ENCODE measurements around the gene TBC1D4. TPM values are rescaled to one million over a fixed set of nuclear protein-coding genes. Genes with fewer than 3 reads are reported as not detected.
"Not testable (repeated sequence)": the region's sequence is repeated elsewhere in the genome, so short reads cannot be mapped to it uniquely, and the experiment has no call there.

TBC1D4 gene
- polyA plus RNA-seq, 2 donors: 5.8 to 7.7 TPM

GRCh38 chr13:75295201-75295600 is 186.8 kb downstream of the TBC1D4 start:
- Histone ChIP-seq H3K4me1 (ENCODE audit: control insufficient read depth in 2 of 2, insufficient read depth in 2 of 2, low read length in 1 of 2) (no peaks in the 10 kb centered on the region), H3K4me3 (ENCODE audit: low read depth in 1 of 2, low read length in 2 of 2) (no peak overlapping the region), H3K9me3 (ENCODE audit: control insufficient read depth in 2 of 2, insufficient read depth in 1 of 2, low read depth in 1 of 2, low read length in 1 of 2) (no peaks in the 10 kb centered on the region), H3K36me3 (ENCODE audit: control insufficient read depth in 2 of 2, insufficient read depth in 2 of 2, low read length in 1 of 2) (peaks cover 0 to 2% of the 10 kb centered on the region in 2 donors), H3K27me3 (ENCODE audit: control insufficient read depth in 1 of 2, insufficient read depth in 2 of 2, low read length in 2 of 2) (no peaks in the 10 kb centered on the region), H3K27ac (ENCODE audit: low read depth in 2 of 2, low read length in 1 of 2) (no peak overlapping the region)
- WGBS, 2 donors: 68 to 80% methylated on average over 3 of the region's 3 CpGs

GRCh38 chr13:75294110-75294509 is 187.9 kb downstream of the TBC1D4 start:
- Histone ChIP-seq H3K27me3 (ENCODE audit: control insufficient read depth in 1 of 2, insufficient read depth in 2 of 2, low read length in 2 of 2) (no peaks in the 10 kb centered on the region), H3K9me3 (ENCODE audit: control insufficient read depth in 2 of 2, insufficient read depth in 1 of 2, low read depth in 1 of 2, low read length in 1 of 2) (no peaks in the 10 kb centered on the region), H3K4me3 (ENCODE audit: low read depth in 1 of 2, low read length in 2 of 2) (no peak overlapping the region), H3K27ac (ENCODE audit: low read depth in 2 of 2, low read length in 1 of 2) (no peak overlapping the region), H3K4me1 (ENCODE audit: control insufficient read depth in 2 of 2, insufficient read depth in 2 of 2, low read length in 1 of 2) (no peaks in the 10 kb centered on the region), H3K36me3 (ENCODE audit: control insufficient read depth in 2 of 2, insufficient read depth in 2 of 2, low read length in 1 of 2) (peaks cover 0 to under 1% of the 10 kb centered on the region in 2 donors)

- H3K36me3 ChIP-seq (ENCODE audit: control insufficient read depth in 2 of 2, insufficient read depth in 2 of 2, low read length in 1 of 2): peaks cover 2% of the 10 kb centered on the region in 2 donors
- WGBS, 2 donors: 84 to 89% methylated on average over 1 of the region's 1 CpG
- no peak overlapping the region for H3K4me3 ChIP-seq (ENCODE audit: low read depth in 1 of 2, low read length in 2 of 2)
- H3K27ac ChIP-seq (ENCODE audit: low read depth in 2 of 2, low read length in 1 of 2): no peak overlapping the region
- H3K27me3 ChIP-seq (ENCODE audit: control insufficient read depth in 1 of 2, insufficient read depth in 2 of 2, low read length in 2 of 2): no peaks in the 10 kb centered on the region
- H3K4me1 ChIP-seq (ENCODE audit: control insufficient read depth in 2 of 2, insufficient read depth in 2 of 2, low read length in 1 of 2): no peaks in the 10 kb centered on the region
- no peaks in the 10 kb centered on the region for H3K9me3 ChIP-seq (ENCODE audit: control insufficient read depth in 2 of 2, insufficient read depth in 1 of 2, low read depth in 1 of 2, low read length in 1 of 2)
Measured at GRCh38 chr13:75285310-75285709, 196.7 kb downstream of the TBC1D4 start.

- H3K36me3 ChIP-seq (ENCODE audit: control insufficient read depth in 2 of 2, insufficient read depth in 2 of 2, low read length in 1 of 2): no peaks in the 10 kb centered on the region
- H3K4me3 ChIP-seq (ENCODE audit: low read depth in 1 of 2, low read length in 2 of 2): no peak overlapping the region
- H3K4me1 ChIP-seq (ENCODE audit: control insufficient read depth in 2 of 2, insufficient read depth in 2 of 2, low read length in 1 of 2): no peaks in the 10 kb centered on the region
- H3K27ac ChIP-seq (ENCODE audit: low read depth in 2 of 2, low read length in 1 of 2): no peak overlapping the region
- no peaks in the 10 kb centered on the region for H3K9me3 ChIP-seq (ENCODE audit: control insufficient read depth in 2 of 2, insufficient read depth in 1 of 2, low read depth in 1 of 2, low read length in 1 of 2)
- 86 to 87% methylated on average over 8 of the region's 8 CpGs for WGBS, 2 donors
- H3K27me3 ChIP-seq (ENCODE audit: control insufficient read depth in 1 of 2, insufficient read depth in 2 of 2, low read length in 2 of 2): no peaks in the 10 kb centered on the region
Measured at GRCh38 chr13:75279834-75280369, 202.1 kb downstream of the TBC1D4 start.

- not testable (repeated sequence) for H3K9me3 ChIP-seq (ENCODE audit: control insufficient read depth in 2 of 2, insufficient read depth in 1 of 2, low read depth in 1 of 2, low read length in 1 of 2); H3K36me3 ChIP-seq (ENCODE audit: control insufficient read depth in 2 of 2, insufficient read depth in 2 of 2, low read length in 1 of 2); H3K4me3 ChIP-seq (ENCODE audit: low read depth in 1 of 2, low read length in 2 of 2); H3K4me1 ChIP-seq (ENCODE audit: control insufficient read depth in 2 of 2, insufficient read depth in 2 of 2, low read length in 1 of 2); H3K27ac ChIP-seq (ENCODE audit: low read depth in 2 of 2, low read length in 1 of 2); H3K27me3 ChIP-seq (ENCODE audit: control insufficient read depth in 1 of 2, insufficient read depth in 2 of 2, low read length in 2 of 2)
- 92 to 93% methylated on average over 4 of the region's 4 CpGs for WGBS, 2 donors
Measured at GRCh38 chr13:75273695-75274094, 208.3 kb downstream of the TBC1D4 start.

- no peaks in the 10 kb centered on the region for H3K9me3 ChIP-seq (ENCODE audit: control insufficient read depth in 2 of 2, insufficient read depth in 1 of 2, low read depth in 1 of 2, low read length in 1 of 2)
- no peak overlapping the region for H3K4me3 ChIP-seq (ENCODE audit: low read depth in 1 of 2, low read length in 2 of 2)
- H3K27me3 ChIP-seq (ENCODE audit: control insufficient read depth in 1 of 2, insufficient read depth in 2 of 2, low read length in 2 of 2): no peaks in the 10 kb centered on the region
- WGBS, 2 donors: 86 to 89% methylated on average over 1 of the region's 1 CpG
- no peaks in the 10 kb centered on the region for H3K4me1 ChIP-seq (ENCODE audit: control insufficient read depth in 2 of 2, insufficient read depth in 2 of 2, low read length in 1 of 2)
- no peak overlapping the region for H3K27ac ChIP-seq (ENCODE audit: low read depth in 2 of 2, low read length in 1 of 2)
- H3K36me3 ChIP-seq (ENCODE audit: control insufficient read depth in 2 of 2, insufficient read depth in 2 of 2, low read length in 1 of 2): no peaks in the 10 kb centered on the region
Measured at GRCh38 chr13:75271846-75272245, 210.1 kb downstream of the TBC1D4 start.

GRCh38 chr13:75268481-75268880 is 213.5 kb downstream of the TBC1D4 start:
- not testable (repeated sequence) for H3K9me3 ChIP-seq (ENCODE audit: control insufficient read depth in 2 of 2, insufficient read depth in 1 of 2, low read depth in 1 of 2, low read length in 1 of 2); H3K4me3 ChIP-seq (ENCODE audit: low read depth in 1 of 2, low read length in 2 of 2); H3K36me3 ChIP-seq (ENCODE audit: control insufficient read depth in 2 of 2, insufficient read depth in 2 of 2, low read length in 1 of 2); H3K4me1 ChIP-seq (ENCODE audit: control insufficient read depth in 2 of 2, insufficient read depth in 2 of 2, low read length in 1 of 2); H3K27ac ChIP-seq (ENCODE audit: low read depth in 2 of 2, low read length in 1 of 2); H3K27me3 ChIP-seq (ENCODE audit: control insufficient read depth in 1 of 2, insufficient read depth in 2 of 2, low read length in 2 of 2)
- 95 to 97% methylated on average over 16 to 24 of the region's 24 CpGs for WGBS, 2 donors

GRCh38 chr13:75264611-75265010 is 217.4 kb downstream of the TBC1D4 start:
- H3K9me3 ChIP-seq (ENCODE audit: control insufficient read depth in 2 of 2, insufficient read depth in 1 of 2, low read depth in 1 of 2, low read length in 1 of 2): no peaks in the 10 kb centered on the region
- WGBS, 2 donors: 88 to 89% methylated on average over 2 of the region's 2 CpGs
- H3K4me3 ChIP-seq (ENCODE audit: low read depth in 1 of 2, low read length in 2 of 2): no peak overlapping the region
- no peaks in the 10 kb centered on the region for H3K36me3 ChIP-seq (ENCODE audit: control insufficient read depth in 2 of 2, insufficient read depth in 2 of 2, low read length in 1 of 2)
- no peaks in the 10 kb centered on the region for H3K4me1 ChIP-seq (ENCODE audit: control insufficient read depth in 2 of 2, insufficient read depth in 2 of 2, low read length in 1 of 2)
- H3K27ac ChIP-seq (ENCODE audit: low read depth in 2 of 2, low read length in 1 of 2): no peak overlapping the region
- H3K27me3 ChIP-seq (ENCODE audit: control insufficient read depth in 1 of 2, insufficient read depth in 2 of 2, low read length in 2 of 2): no peaks in the 10 kb centered on the region

GRCh38 chr13:75263741-75264407 is 218.1 kb downstream of the TBC1D4 start:
- 0 to 70% methylated on average over 1 of the region's 1 CpG for WGBS, 2 donors
- H3K36me3 ChIP-seq (ENCODE audit: control insufficient read depth in 2 of 2, insufficient read depth in 2 of 2, low read length in 1 of 2): no peaks in the 10 kb centered on the region

GRCh38 chr13:75258159-75258782 is 223.7 kb downstream of the TBC1D4 start:
- H3K4me3 ChIP-seq (ENCODE audit: low read depth in 1 of 2, low read length in 2 of 2): no peak overlapping the region
- 82 to 83% methylated on average over 3 of the region's 3 CpGs for WGBS, 2 donors
- no peak overlapping the region for H3K27ac ChIP-seq (ENCODE audit: low read depth in 2 of 2, low read length in 1 of 2)
- no peaks in the 10 kb centered on the region for H3K4me1 ChIP-seq (ENCODE audit: control insufficient read depth in 2 of 2, insufficient read depth in 2 of 2, low read length in 1 of 2)
- H3K27me3 ChIP-seq (ENCODE audit: control insufficient read depth in 1 of 2, insufficient read depth in 2 of 2, low read length in 2 of 2): no peaks in the 10 kb centered on the region
- H3K36me3 ChIP-seq (ENCODE audit: control insufficient read depth in 2 of 2, insufficient read depth in 2 of 2, low read length in 1 of 2): no peaks in the 10 kb centered on the region
- H3K9me3 ChIP-seq (ENCODE audit: control insufficient read depth in 2 of 2, insufficient read depth in 1 of 2, low read depth in 1 of 2, low read length in 1 of 2): no peaks in the 10 kb centered on the region

More at GRCh38 chr13:75263741-75264407, 218.1 kb downstream of the TBC1D4 start:
- Histone ChIP-seq H3K4me3 (ENCODE audit: low read depth in 1 of 2, low read length in 2 of 2) (no peak overlapping the region), H3K27me3 (ENCODE audit: control insufficient read depth in 1 of 2, insufficient read depth in 2 of 2, low read length in 2 of 2) (no peaks in the 10 kb centered on the region), H3K27ac (ENCODE audit: low read depth in 2 of 2, low read length in 1 of 2) (no peak overlapping the region), H3K9me3 (ENCODE audit: control insufficient read depth in 2 of 2, insufficient read depth in 1 of 2, low read depth in 1 of 2, low read length in 1 of 2) (no peaks in the 10 kb centered on the region), H3K4me1 (ENCODE audit: control insufficient read depth in 2 of 2, insufficient read depth in 2 of 2, low read length in 1 of 2) (no peaks in the 10 kb centered on the region)
